Astrocyte (in vitro differentiated cells and primary cell): ENCODE data around the gene NPIPB5. TPM values are rescaled to one million over a fixed set of nuclear protein-coding genes. Genes with fewer than 3 reads are reported as not detected.
"Not testable (repeated sequence)": the region's sequence is repeated elsewhere in the genome, so short reads cannot be mapped to it uniquely, and the experiment has no call there.

Experiments
- DNase-seq: peaks from one replicate; pipeline ENCODE4 v3.0.0-alpha.2; 2010; ENCODE audit warnings: low read depth
- FAIRE-seq: peaks from 2 replicates; lab custom pipeline; 2011; peaks lifted over from hg19 to GRCh38; lab: Jason Lieb, UNC
- H2AFZ ChIP-seq: 2 replicates; pipeline ENCODE4 v1.6.0; 2012; ENCODE audit warnings: low read depth, low read length, inconsistent platforms
- H3K27ac ChIP-seq: 2 replicates; pipeline ENCODE4 v1.5.1; 2011; ENCODE audit warnings: low read depth, low read length, inconsistent platforms
- H3K27me3 ChIP-seq: 2 replicates; pipeline ENCODE4 v1.6.0; 2011; ENCODE audit warnings: low read length, inconsistent platforms; ENCODE audit not compliant: insufficient read depth
- H3K36me3 ChIP-seq: 2 replicates; pipeline ENCODE4 v1.5.1; 2011; ENCODE audit warnings: low read length, inconsistent platforms; ENCODE audit not compliant: insufficient read depth
- H3K4me1 ChIP-seq: 2 replicates; pipeline ENCODE4 v1.5.1; 2011; ENCODE audit warnings: low read length, inconsistent platforms; ENCODE audit not compliant: insufficient read depth
- H3K4me2 ChIP-seq: 2 replicates; pipeline ENCODE4 v1.6.0; 2012; ENCODE audit warnings: low read length, inconsistent platforms
- H3K4me3 ChIP-seq: 2 replicates; pipeline ENCODE4 v1.5.1; 2011; ENCODE audit warnings: low read depth, mild to moderate bottlenecking, low read length, inconsistent platforms; ENCODE audit not compliant: insufficient read depth
- H3K79me2 ChIP-seq: 2 replicates; pipeline ENCODE4 v1.6.0; 2012; ENCODE audit warnings: mild to moderate bottlenecking, low read length, inconsistent platforms; ENCODE audit not compliant: insufficient read depth
- H3K9ac ChIP-seq: 2 replicates; pipeline ENCODE4 v1.6.0; 2012; ENCODE audit warnings: mild to moderate bottlenecking, low read length, inconsistent platforms
- H3K9me3 ChIP-seq: 2 replicates; pipeline ENCODE4 v1.5.1; 2012; ENCODE audit warnings: low read depth, mild to moderate bottlenecking, low read length, inconsistent platforms; ENCODE audit not compliant: insufficient read depth
- H4K20me1 ChIP-seq: 2 replicates; pipeline ENCODE4 v1.6.0; 2012; ENCODE audit warnings: low read length, inconsistent platforms; ENCODE audit not compliant: insufficient read depth
- H3K27ac Mint-ChIP-seq: one replicate; pipeline ENCODE4 v1.8.0; 2021; ENCODE audit warnings: mild to moderate bottlenecking, mixed read lengths; ENCODE audit not compliant: unreplicated experiment
- H3K27me3 Mint-ChIP-seq: one replicate; pipeline ENCODE4 v1.8.0; 2021; ENCODE audit warnings: low read depth, mixed read lengths; ENCODE audit not compliant: unreplicated experiment
- H3K36me3 Mint-ChIP-seq: one replicate; pipeline ENCODE4 v1.8.0; 2021; ENCODE audit warnings: low read depth, mixed read lengths; ENCODE audit not compliant: unreplicated experiment
- H3K4me1 Mint-ChIP-seq: one replicate; pipeline ENCODE4 v1.8.0; 2021; ENCODE audit warnings: low read depth, mixed read lengths; ENCODE audit not compliant: unreplicated experiment
- H3K4me3 Mint-ChIP-seq: one replicate; pipeline ENCODE4 v1.8.0; 2021; ENCODE audit warnings: mild to moderate bottlenecking, moderate library complexity, mixed read lengths; ENCODE audit not compliant: unreplicated experiment
- H3K9me3 Mint-ChIP-seq: one replicate; pipeline ENCODE4 v1.8.0; 2021; ENCODE audit warnings: mild to moderate bottlenecking, mixed read lengths; ENCODE audit not compliant: unreplicated experiment
- total RNA-seq: library from RNA; stranded (reverse); gene quantifications from 2 replicates; pipeline ENCODE4 v1.2.1, GENCODE V29; 2021

Gene NPIPB5
- total RNA-seq, 1 donor from 2014 or later: 180 TPM

DNA sequence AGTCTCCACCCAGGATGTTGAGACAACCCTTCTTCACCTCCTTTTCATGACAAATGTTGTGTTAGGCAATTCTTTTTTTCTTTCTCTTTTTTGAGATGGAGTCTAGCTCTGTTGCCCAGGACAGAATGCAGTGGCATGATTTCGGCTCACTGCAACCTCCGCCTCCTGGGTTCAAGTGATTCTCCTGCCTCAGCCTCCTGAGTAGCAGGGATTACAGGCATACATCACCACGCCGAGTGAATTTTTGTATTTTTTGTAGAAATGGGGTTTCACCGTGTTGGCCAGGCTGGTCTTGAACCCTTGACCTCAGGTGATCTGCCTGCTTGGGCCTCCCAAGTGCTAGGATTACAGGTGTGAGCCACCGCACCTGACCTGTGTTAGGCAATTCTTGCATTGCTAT, 39.2 kb downstream of the NPIPB5 start:
- H3K79me2 ChIP-seq, H2AFZ ChIP-seq, H3K4me2 ChIP-seq, H3K36me3 Mint-ChIP-seq, H3K27ac Mint-ChIP-seq, H3K36me3 ChIP-seq, H3K4me1 Mint-ChIP-seq, H3K4me1 ChIP-seq, DNase-seq, H3K27me3 ChIP-seq, H3K27ac ChIP-seq, H3K27me3 Mint-ChIP-seq, FAIRE-seq, H3K9me3 Mint-ChIP-seq, H3K9ac ChIP-seq, H3K9me3 ChIP-seq, H3K4me3 ChIP-seq, H4K20me1 ChIP-seq, H3K4me3 Mint-ChIP-seq: not testable (repeated sequence)

DNA sequence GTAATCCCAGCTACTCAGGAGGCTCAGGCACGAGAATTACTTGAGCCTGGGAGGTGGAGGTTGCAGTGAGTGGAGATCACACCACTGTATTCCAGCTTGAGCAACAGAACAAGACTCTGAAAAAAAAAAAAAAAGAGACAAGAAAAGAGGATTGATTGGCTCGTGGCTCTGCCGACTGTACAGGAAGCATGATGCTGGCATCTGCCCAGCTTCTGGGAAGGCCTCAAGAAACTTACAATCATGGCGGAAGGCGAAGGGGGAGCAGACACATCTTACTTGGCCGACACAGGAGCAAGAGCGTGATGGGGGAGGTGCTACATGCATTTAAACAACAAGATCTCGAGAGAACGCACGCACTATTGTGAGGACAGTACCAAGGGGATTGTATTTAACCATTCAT, 40.5 kb downstream of the NPIPB5 start:
- not testable (repeated sequence) for H3K4me3 Mint-ChIP-seq, H3K4me3 ChIP-seq, H3K36me3 ChIP-seq, H3K9me3 Mint-ChIP-seq, H3K9ac ChIP-seq, H3K27me3 ChIP-seq, H3K27ac ChIP-seq, DNase-seq, H4K20me1 ChIP-seq, FAIRE-seq, H3K36me3 Mint-ChIP-seq, H3K79me2 ChIP-seq, H3K4me1 Mint-ChIP-seq, H2AFZ ChIP-seq, H3K27me3 Mint-ChIP-seq, H3K27ac Mint-ChIP-seq, H3K9me3 ChIP-seq, H3K4me2 ChIP-seq, H3K4me1 ChIP-seq

- H3K4me3 Mint-ChIP-seq, DNase-seq, H3K36me3 ChIP-seq, H3K36me3 Mint-ChIP-seq, H3K79me2 ChIP-seq, H3K4me3 ChIP-seq, H3K27me3 Mint-ChIP-seq, H3K9me3 ChIP-seq, H2AFZ ChIP-seq, H3K27ac Mint-ChIP-seq, H3K4me2 ChIP-seq, H3K4me1 ChIP-seq, H3K4me1 Mint-ChIP-seq, H4K20me1 ChIP-seq, H3K9me3 Mint-ChIP-seq, FAIRE-seq, H3K9ac ChIP-seq, H3K27ac ChIP-seq, H3K27me3 ChIP-seq: not testable (repeated sequence)
These were observed 41.0 kb downstream of the NPIPB5 start for GRCh38 chr16:22551651-22552050.

GRCh38 chr16:22556759-22557158, 46.1 kb downstream of the NPIPB5 start:
- H3K27me3 Mint-ChIP-seq, FAIRE-seq, H3K4me2 ChIP-seq: not testable (repeated sequence)

More at GRCh38 chr16:22556759-22557158, 46.1 kb downstream of the NPIPB5 start:
- H3K36me3 ChIP-seq, H3K4me1 Mint-ChIP-seq, H3K4me3 Mint-ChIP-seq, H3K27ac Mint-ChIP-seq, H3K27ac ChIP-seq, H2AFZ ChIP-seq, H3K9me3 ChIP-seq, H3K9me3 Mint-ChIP-seq, DNase-seq, H3K9ac ChIP-seq, H3K27me3 ChIP-seq, H3K4me1 ChIP-seq, H3K79me2 ChIP-seq, H3K4me3 ChIP-seq, H3K36me3 Mint-ChIP-seq, H4K20me1 ChIP-seq: not testable (repeated sequence)

Other genes with a start within 250 kb of the NPIPB5 start
- gene POLR3E, start 213.5 kb upstream of the NPIPB5 start, total RNA-seq: 30.3 and 32.5 TPM in 2 replicates
- gene CDR2, start 136.3 kb upstream of the NPIPB5 start, total RNA-seq: 56.5 and 57.6 TPM in 2 replicates